Esophagus squamous epithelium (tissue), 5 donors: ENCODE measurements around the gene HAS3. TPM values are rescaled to one million over a fixed set of nuclear protein-coding genes. Genes with fewer than 3 reads are reported as not detected.

Experiments
- DNase-seq: peaks from one replicate; lab custom pipeline; 2025; lab: John Stamatoyannopoulos, UW
- H3K27ac ChIP-seq, 4 donors: fragments of 200-600 bp; sonication (generic); one replicate each; pipeline ENCODE4 v1.5.1; 2016 to 2019; ENCODE audit warnings: mild to moderate bottlenecking in 1 of 4
- H3K27me3 ChIP-seq, 4 donors: fragments of 200-600 bp; sonication (generic); 1 replicate in 3 of 4; 2 replicates in 1 of 4; pipeline versions ENCODE4 v1.5.1 to v1.6.0; 2017 to 2021; ENCODE audit warnings: antibody characterized with exemption in 1 of 4
- H3K36me3 ChIP-seq, 3 donors: fragments of 200-600 bp; sonication (generic); one replicate each; pipeline ENCODE4 v1.5.1; 2016 to 2019
- H3K4me1 ChIP-seq, 3 donors: fragments of 200-600 bp; sonication (generic); one replicate each; pipeline ENCODE4 v1.5.1; 2017 to 2019
- H3K4me3 ChIP-seq, 4 donors: fragments of 200-600 bp; sonication (generic); 1 replicate in 3 of 4; 2 replicates in 1 of 4; pipeline ENCODE4 v1.5.1; 2016 to 2019; ENCODE audit warnings: mild to moderate bottlenecking in 2 of 4, moderate library complexity in 1 of 4
- H3K9me3 ChIP-seq, 3 donors: fragments of 200-600 bp; sonication (generic); one replicate each; pipeline ENCODE4 v1.5.1; 2016 to 2019
- CTCF ChIP-seq, 6 experiments: fragments of 450-650 bp in 4 of 6; fragments of 200-600 bp in 2 of 6; sonication (generic) in 2 of 6; IDR thresholded peaks; one replicate each; pipeline ENCODE4 v1.5.1; 2016 to 2019; ENCODE audit warnings: antibody characterized with exemption in 6 of 6, mild to moderate bottlenecking in 4 of 6, moderate library complexity in 4 of 6
- POLR2A ChIP-seq, 4 donors: fragments of 450-650 bp; IDR thresholded peaks; one replicate each; pipeline ENCODE4 v1.6.1; 2017; ENCODE audit warnings: antibody characterized with exemption in 4 of 4, mild to moderate bottlenecking in 4 of 4, moderate library complexity in 3 of 4
- WGBS, 2 donors: methylation state at CpG; one replicate each; pipeline ENCODE4 v1.1.5; 2018; 5-methylcytosine and 5-hydroxymethylcytosine counted together
- intact Hi-C: fragments of 100-400 bp; cut with DNase I; formaldehyde crosslinking; loops from one replicate; pipeline ENCODE4 v1.15.0; 2022
- total RNA-seq, 4 donors: library from RNA; depleted of rRNA; stranded (reverse); fragments of >200 nt; gene quantifications; one replicate each; pipeline ENCODE4 v1.1.0, GENCODE V29; 2016
- donor health status: DM: yes; HTN: yes; CAD: no.

HAS3 gene
- total RNA-seq, 4 donors from 2014 or later: 15.8 to 103 (median 51.4) TPM

GRCh38 chr16:69115361-69115760 is 9.9 kb downstream of the HAS3 start:
- H3K27me3 ChIP-seq: no peaks in the 10 kb centered on the region
- H3K36me3 ChIP-seq: peaks cover 22 to 94% (median 32%) of the 10 kb centered on the region in 3 donors
- 62 to 89% methylated on average over 1 to 3 of the region's 5 CpGs for WGBS, 2 donors
- no peak overlapping the region for H3K4me3 ChIP-seq
- no peak for DNase-seq
- H3K4me1 ChIP-seq: peaks cover 0 to 58% (median 18%) of the 10 kb centered on the region in 3 donors
- no peaks in the 10 kb centered on the region for H3K9me3 ChIP-seq
- no peak overlapping the region for H3K27ac ChIP-seq
- intact Hi-C loops: loop anchor here (10.0 kb wide), 1 partner anchor 591 kb away; no protein-coding TSS in a partner anchor
- TF ChIP-seq CTCF (IDR thresholded peaks at IDR 0.05) (no peak), POLR2A (IDR thresholded peaks at IDR 0.05) (no peak)

GRCh38 chr16:69115837-69116236 is 10.4 kb downstream of the HAS3 start:
- Histone ChIP-seq H3K27me3 (no peaks in the 10 kb centered on the region), H3K9me3 (no peaks in the 10 kb centered on the region), H3K4me3 (no peak overlapping the region), H3K4me1 (peaks cover 0 to 55% (median 15%) of the 10 kb centered on the region in 3 donors), H3K36me3 (peaks cover 22 to 94% (median 28%) of the 10 kb centered on the region in 3 donors), H3K27ac (no peak overlapping the region)
- WGBS, 2 donors: 23 to 33% methylated on average over 1 of the region's 1 CpG
- no peak for DNase-seq
- TF ChIP-seq CTCF (IDR thresholded peaks at IDR 0.05): no peak
- no peak for TF ChIP-seq POLR2A (IDR thresholded peaks at IDR 0.05)
- intact Hi-C loops: loop anchor here (10.0 kb wide), 1 partner anchor 591 kb away; no protein-coding TSS in a partner anchor

GRCh38 chr16:69116256-69116875 is 10.9 kb downstream of the HAS3 start:
- TF ChIP-seq CTCF (IDR thresholded peaks at IDR 0.05) (no peak), POLR2A (IDR thresholded peaks at IDR 0.05) (no peak)
- intact Hi-C loops: loop anchor here (10.0 kb wide), 1 partner anchor 592 kb away; no protein-coding TSS in a partner anchor
- peaks cover 19 to 94% (median 28%) of the 10 kb centered on the region in 3 donors for H3K36me3 ChIP-seq

GRCh38 chr16:69116906-69117305 is 11.5 kb downstream of the HAS3 start:
- no peak overlapping the region for H3K27ac ChIP-seq

More at GRCh38 chr16:69116256-69116875, 10.9 kb downstream of the HAS3 start:
- Histone ChIP-seq H3K27me3 (no peaks in the 10 kb centered on the region), H3K4me1 (peaks cover 0 to 52% (median 13%) of the 10 kb centered on the region in 3 donors), H3K4me3 (no peak overlapping the region), H3K27ac (no peak overlapping the region), H3K9me3 (no peaks in the 10 kb centered on the region)
- 59 to 91% methylated on average over 6 to 7 of the region's 7 CpGs for WGBS, 2 donors
- DNase-seq: no peak

More at GRCh38 chr16:69116906-69117305, 11.5 kb downstream of the HAS3 start:
- no peaks in the 10 kb centered on the region for H3K27me3 ChIP-seq
- no peak for DNase-seq
- no peak for TF ChIP-seq POLR2A (IDR thresholded peaks at IDR 0.05)
- no peak for TF ChIP-seq CTCF (IDR thresholded peaks at IDR 0.05)
- H3K4me1 ChIP-seq: peaks cover 0 to 46% (median 8%) of the 10 kb centered on the region in 3 donors
- intact Hi-C loops: loop anchor here (10.0 kb wide), 1 partner anchor 592 kb away; no protein-coding TSS in a partner anchor
- no peak overlapping the region for H3K4me3 ChIP-seq
- H3K9me3 ChIP-seq: no peaks in the 10 kb centered on the region
- 46 to 50% methylated on average over 2 to 5 of the region's 6 CpGs for WGBS, 2 donors
- peaks cover 16 to 93% (median 28%) of the 10 kb centered on the region in 3 donors for H3K36me3 ChIP-seq
